ENCODE results near the gene GOLGA8M.
"Not testable (repeated sequence)": the region's sequence is repeated elsewhere in the genome, so short reads cannot be mapped to it uniquely, and the experiment has no call there.

GRCh38 chr15:28728061-28728460 is 15.8 kb upstream of the GOLGA8M start:
- 0 out of 2 replicates have a peak, but pooled peaks have one; percentile 15 for TF ChIP-seq CTCF (IDR thresholded peaks at IDR 0.05; ENCODE audit: low read depth, low read length)
- TF ChIP-seq EZH2phosphoT487 (IDR thresholded peaks at IDR 0.05; ENCODE audit: low read depth), result not testable (repeated sequence)
